ENCODE data around the gene TMEM63B.
A peak's percentile ranks its signal among the peaks of the same experiment; 100 is the strongest.
"Not testable (repeated sequence)": the region's sequence is repeated elsewhere in the genome, so short reads cannot be mapped to it uniquely, and the experiment has no call there.

The TMEM63B gene

GRCh38 chr6:44172731-44173500 lies 45.6 kb downstream of the TMEM63B start:
- DNase-seq, result peak; percentile 85

DNA sequence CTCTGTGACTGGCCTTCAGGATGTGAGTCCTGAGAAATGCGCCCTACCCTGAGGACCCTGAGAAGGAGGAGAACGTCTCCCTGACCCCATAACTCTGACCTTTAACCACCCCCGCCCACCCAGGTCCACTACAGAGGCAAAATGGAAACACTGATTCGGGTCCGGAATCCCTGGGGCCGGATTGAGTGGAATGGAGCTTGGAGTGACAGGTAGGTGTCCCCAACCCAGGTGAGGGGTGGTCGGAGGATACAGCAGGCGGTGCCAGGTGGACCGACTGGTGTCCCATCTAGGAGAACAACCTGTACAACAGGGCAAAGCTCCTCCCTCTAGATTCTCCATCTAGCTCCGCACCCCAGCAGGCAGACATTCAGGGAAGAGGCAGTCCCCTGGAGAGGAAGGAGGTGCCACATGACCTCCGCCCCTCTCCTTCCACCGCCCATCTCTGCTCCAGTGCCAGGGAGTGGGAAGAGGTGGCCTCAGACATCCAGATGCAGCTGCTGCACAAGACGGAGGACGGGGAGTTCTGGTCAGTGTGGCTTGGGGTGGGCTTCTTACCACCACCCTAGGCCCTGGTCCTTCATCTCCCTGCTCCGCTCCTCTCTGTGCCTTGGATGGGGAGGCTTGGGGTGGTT lies 48.9 kb downstream of the TMEM63B start:
- DNase-seq, result no peak

GRCh38 chr6:44176762-44177509 lies 49.6 kb downstream of the TMEM63B start:
- DNase-seq, result no peak

- DNase-seq, result no peak
Measured at GRCh38 chr6:44177691-44178423, 50.5 kb downstream of the TMEM63B start.

GRCh38 chr6:44178424-44179071 lies 51.2 kb downstream of the TMEM63B start:
- no peak for DNase-seq

GRCh38 chr6:44179072-44179536 lies 51.8 kb downstream of the TMEM63B start:
- no peak for DNase-seq

DNA sequence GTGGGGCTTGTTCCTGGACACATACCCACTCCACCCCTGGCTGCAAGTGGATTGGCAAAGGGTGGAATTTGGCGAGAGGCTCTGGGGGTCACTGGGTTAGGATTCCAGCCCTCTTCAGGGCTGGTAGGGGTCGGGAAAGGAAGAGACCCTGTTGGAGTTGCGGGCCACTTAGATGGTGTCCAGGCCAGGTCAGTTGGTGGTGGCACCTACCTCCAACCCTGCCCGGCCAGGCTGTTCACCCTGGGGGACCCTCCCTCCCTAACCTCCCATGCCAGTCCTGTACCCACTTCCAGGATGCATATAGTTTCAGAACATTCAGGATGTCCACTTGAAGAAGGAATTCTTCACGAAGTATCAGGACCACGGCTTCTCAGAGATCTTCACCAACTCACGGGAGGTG lies 52.3 kb downstream of the TMEM63B start:
- no peak for DNase-seq

DNA sequence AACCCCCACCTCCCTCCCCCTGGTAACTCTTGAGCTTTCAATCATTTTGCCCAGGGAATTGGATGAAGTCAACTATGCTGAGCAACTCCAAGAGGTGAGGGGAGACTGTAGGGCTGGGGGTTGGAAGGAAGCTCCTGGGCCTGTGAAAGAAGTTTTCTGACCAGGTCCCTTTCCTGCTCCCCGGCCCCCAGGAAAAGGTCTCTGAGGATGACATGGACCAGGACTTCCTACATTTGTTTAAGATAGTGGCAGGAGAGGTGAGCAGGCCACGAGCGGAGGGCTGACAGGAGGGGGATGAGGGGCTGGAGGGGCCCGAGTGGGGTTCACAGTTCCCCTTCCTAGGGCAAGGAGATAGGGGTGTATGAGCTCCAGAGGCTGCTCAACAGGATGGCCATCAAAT lies 53.1 kb downstream of the TMEM63B start:
- DNase-seq, result no peak

- no peak for DNase-seq
Measured at GRCh38 chr6:44180886-44181285, 53.5 kb downstream of the TMEM63B start.

GRCh38 chr6:44181784-44182183 lies 54.4 kb downstream of the TMEM63B start:
- not testable (repeated sequence) for DNase-seq

DNA sequence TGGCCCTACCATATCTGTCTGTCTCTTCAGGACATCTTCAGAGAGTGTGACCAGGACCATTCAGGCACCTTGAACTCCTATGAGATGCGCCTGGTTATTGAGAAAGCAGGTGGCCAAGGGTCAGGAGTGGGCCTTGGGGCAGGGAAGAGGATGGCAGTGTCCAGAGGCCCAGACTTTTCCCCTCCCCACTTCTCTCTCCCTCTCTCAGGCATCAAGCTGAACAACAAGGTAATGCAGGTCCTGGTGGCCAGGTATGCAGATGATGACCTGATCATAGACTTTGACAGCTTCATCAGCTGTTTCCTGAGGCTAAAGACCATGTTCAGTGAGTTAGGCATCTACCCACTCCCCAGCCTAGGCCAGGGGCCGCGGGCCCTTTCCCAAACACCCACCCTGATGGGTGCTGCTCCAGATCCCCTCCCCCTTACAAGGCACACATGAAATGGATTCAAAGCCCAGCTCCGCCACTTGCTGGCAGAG lies 55.6 kb downstream of the TMEM63B start:
- DNase-seq, result no peak

DNA sequence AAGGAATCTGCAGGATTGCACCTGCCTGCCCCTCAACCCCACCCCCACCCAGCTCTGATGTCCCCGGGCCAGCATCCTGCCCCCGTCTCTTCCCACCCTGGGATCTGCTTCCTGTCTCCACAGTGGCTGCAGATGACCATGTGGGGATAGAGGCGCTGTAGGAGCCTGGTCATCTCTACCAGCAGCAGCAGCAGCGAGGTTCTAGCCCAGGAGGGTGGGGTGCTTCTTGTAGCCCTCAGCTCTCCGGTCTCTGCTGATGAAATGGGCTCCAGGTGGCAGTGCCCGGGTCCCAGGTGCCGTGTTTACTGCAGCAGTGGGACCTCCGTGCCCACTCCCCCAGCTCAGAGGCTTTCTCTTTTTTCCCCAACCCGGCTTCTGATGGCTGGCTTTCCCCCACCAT lies 56.4 kb downstream of the TMEM63B start:
- no peak for DNase-seq

DNA sequence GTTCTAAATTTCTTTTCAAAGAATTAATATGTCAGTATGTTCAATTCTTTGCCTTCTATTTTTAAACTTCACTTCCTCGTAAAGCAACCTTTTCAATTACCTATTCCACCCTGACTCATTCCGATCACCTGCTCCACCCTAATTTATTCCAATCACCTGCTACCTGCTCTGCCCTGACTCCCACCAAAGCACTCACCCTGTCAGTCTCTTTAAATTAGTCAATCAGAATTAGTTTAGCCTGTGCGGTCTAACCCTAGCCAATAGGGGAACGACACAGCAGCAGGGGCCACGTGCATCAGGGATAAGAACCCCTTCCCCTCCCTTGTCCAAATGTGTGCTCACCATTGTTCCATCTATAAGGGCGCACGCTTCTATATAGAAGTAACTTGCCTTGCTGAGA lies 58.0 kb downstream of the TMEM63B start:
- DNase-seq, result peak; percentile 19

GRCh38 chr6:44185953-44186634 lies 58.7 kb downstream of the TMEM63B start:
- peak; percentile 40 for DNase-seq

DNA sequence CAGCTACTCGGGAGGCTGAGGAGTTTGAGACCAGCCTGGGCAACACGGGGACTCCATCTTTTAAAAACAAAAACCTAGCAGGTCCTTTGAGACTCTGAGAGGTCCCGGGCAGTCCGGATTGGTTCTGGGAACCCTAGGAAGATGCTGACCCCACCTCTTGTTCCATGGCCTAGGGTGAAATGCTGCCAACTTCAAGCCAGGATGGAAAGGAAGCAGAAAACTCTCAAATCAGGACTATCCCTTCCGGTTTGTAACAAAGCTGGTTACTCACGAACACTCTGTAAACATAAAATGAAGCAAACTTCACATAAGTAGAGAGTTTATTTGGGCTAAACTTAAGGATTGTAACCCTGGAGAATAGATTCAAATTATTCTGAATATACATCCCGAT lies 59.3 kb downstream of the TMEM63B start:
- no peak for DNase-seq

GRCh38 chr6:44188819-44189218 lies 61.5 kb downstream of the TMEM63B start:
- no peak for DNase-seq

DNA sequence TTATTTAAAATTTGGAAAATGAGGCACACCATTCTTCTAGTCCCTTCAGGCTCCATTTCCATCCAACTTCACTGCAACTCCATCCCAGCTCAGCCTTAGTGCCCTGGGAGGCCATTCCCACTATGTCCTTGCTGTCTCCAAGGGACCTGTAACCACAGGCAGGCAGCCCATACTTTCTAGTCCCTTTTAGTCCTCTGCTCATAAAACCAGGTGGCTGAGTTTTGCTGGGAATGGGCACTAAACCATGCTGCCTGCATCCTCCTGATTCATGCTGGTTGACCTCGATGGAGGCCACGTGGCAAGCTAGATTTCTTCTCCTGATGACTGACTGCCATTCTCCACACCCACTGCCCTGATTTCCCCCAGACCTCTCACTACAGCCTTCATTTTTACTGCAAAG lies 61.9 kb downstream of the TMEM63B start:
- DNase-seq, result no peak

DNA sequence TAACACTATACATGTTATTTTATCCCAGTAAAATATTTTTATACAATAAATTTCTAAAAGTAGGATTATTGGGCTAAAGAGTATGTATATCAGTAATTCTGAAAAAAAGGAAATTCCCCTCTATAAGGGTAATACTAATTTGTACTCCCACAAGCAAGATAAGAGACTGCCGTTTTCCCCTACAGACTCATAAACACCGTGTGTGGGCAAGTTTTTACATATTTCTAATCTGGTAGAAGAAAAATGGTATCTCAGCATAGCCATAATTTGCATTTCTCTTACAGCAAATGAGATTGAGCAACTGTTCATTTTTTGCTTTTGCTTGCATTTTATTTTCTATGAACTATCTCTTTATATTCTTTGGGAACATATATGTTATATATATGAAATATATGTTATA lies 63.4 kb downstream of the TMEM63B start:
- no peak for DNase-seq

- peak; percentile 41 for DNase-seq
Measured at GRCh38 chr6:44192428-44193041, 65.2 kb downstream of the TMEM63B start.

DNA sequence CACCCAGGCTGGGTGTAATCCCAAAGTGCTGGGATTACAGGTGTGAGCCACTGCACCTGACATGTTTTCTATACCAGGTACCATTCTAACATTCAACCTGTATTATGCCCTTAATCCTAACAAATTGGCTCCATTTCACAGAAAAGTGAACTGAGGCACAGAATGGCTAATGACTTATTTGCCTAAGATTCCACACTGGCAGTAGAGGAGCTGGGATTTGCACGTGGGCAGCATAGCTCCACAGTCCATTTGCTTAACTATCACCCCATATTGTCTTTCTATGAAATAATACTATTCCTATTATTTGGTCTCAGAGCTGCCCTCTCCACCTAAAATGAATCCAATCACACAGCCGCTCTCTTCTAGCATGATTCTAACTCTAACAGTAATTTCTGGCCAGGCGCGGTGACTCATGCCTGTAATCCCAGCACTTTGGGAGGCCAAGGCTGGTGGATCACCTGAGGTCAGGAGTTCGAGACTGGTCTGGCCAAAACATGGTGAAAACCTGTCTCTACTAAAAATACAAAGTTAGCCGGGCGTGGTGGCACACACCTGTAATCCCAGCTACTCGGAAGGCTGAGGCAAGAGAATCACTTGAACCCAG lies 66.1 kb downstream of the TMEM63B start:
- no peak for DNase-seq

DNA sequence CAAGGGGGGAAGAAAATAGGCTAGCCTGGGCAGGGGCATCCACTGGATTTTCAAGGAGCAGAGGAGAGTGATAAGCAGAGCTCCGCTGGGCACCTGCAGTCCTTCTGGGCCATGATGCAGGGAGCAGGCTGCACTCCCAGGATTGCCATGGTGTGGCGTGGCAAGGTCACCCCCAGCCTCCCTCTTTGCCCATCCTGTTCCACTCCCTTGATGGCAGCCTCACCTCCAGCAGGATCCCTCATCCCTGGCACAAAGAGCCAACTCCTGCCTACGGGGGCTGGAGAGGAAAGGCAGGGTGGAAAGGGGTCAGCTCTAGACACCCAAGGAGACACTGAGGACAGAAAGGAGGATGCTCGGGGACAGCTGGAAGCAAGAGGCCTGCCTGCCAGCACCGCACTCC lies 67.0 kb downstream of the TMEM63B start:
- no peak for DNase-seq
